HG03354 (cell line): ENCODE data around the gene GON4L.
"Not testable (repeated sequence)": the region's sequence is repeated elsewhere in the genome, so short reads cannot be mapped to it uniquely, and the experiment has no call there.

Experiments used
- ATAC-seq: cut with Tn5 transposase; IDR thresholded peaks from one replicate; pipeline ENCODE4 v1.9.1; 2021; ENCODE audit warnings: mild to moderate bottlenecking; ENCODE audit not compliant: unreplicated experiment, poor library complexity, severe bottlenecking

The GON4L gene

DNA sequence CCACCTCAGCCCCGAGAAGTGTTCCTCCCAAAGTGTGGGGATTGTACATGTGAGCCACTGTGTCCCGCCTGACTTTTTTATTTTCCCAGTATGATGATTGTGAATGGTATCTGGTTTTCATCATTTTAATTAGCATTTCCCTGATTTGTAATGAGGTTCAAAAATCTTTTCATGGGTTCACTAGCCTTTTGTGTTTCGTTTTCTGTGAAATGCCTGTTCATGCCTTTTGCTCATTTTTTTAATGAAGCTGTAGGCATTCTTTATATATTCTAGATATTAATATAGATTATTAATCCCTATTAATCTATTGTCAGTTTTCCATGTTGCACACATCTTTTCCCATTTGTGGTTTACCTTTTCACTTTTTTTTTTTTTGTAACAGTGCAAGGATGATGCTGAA is 147.6 kb downstream of the GON4L start:
- ATAC-seq: no peak

- ATAC-seq: no peak
Observed at GRCh38 chr1:155706139-155706538, 150.9 kb downstream of the GON4L start.

DNA sequence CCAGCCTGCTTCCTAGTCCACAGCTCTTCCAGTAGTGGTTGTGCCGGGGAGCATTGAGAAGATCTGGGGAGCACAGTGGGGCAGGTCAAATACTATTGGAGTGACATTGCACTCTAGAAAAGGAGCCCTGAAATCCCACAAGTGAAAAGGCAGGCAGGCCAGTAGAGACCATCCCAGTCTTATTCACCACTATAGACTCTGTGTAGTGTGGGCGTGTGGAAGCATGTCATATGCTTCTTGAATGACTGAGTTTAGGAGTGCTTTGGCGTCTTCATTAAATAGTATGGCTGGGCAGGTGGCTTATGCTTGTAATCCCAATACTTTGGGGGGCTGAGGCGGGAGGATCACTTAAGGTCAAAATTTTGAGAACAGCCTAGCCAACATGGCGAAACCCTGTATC is 152.6 kb downstream of the GON4L start:
- ATAC-seq: not testable (repeated sequence)

DNA sequence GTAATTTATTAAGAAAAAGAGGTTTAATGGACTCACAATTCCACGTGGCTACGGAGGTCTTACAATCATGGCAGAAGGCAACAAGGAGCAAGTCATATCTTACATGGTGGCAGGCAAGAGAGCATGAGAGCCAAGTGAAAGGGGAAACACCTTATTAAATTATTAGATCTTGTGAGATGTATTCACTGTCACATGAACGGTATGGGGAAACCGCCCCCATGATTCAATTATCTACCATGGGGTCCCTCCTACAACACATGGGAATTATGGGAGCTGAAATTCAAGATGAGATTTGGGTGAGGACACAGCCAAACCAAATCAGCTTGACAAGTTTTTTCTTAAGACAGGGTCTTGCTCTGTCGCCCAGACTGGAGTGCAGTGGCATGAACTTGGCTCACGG is 153.8 kb downstream of the GON4L start:
- ATAC-seq: no peak

- not testable (repeated sequence) for ATAC-seq
Observed at GRCh38 chr1:155701675-155702074, 155.3 kb downstream of the GON4L start.
